IPS DF 4.7 (cell line): ENCODE data around the gene C3orf49.

Experiments used
- DNase-seq: peaks from one replicate; pipeline ENCODE4 v3.0.0-alpha.2; 2013; ENCODE audit warnings: low spot score; ENCODE audit errors: extremely low read depth

The C3orf49 gene

GRCh38 chr3:63819151-63819398 is at the start of gene C3orf49:
C3orf49 (plus strand) TSS chr3:63819299; CDS start chr3:63819472, 173 bp downstream.
- DNase-seq, result no peak

GRCh38 chr3:63774781-63775180 is 44.3 kb upstream of the C3orf49 start:
- DNase-seq, result no peak

- DNase-seq, result no peak
Measured at GRCh38 chr3:63779227-63779626, 39.9 kb upstream of the C3orf49 start.

GRCh38 chr3:63791974-63792373 is 27.1 kb upstream of the C3orf49 start:
- DNase-seq, result no peak

GRCh38 chr3:63795438-63795837 is 23.7 kb upstream of the C3orf49 start:
- DNase-seq, result no peak

GRCh38 chr3:63798544-63798943 is 20.6 kb upstream of the C3orf49 start:
- no peak for DNase-seq

- DNase-seq, result no peak
Measured at GRCh38 chr3:63798949-63799348, 20.1 kb upstream of the C3orf49 start.

GRCh38 chr3:63800097-63800496 is 19.0 kb upstream of the C3orf49 start:
- DNase-seq, result no peak

GRCh38 chr3:63803911-63804310 is 15.2 kb upstream of the C3orf49 start:
- no peak for DNase-seq

- DNase-seq, result no peak
Measured at GRCh38 chr3:63807961-63808565, 11.0 kb upstream of the C3orf49 start.

GRCh38 chr3:63808633-63809032 is 10.5 kb upstream of the C3orf49 start:
- no peak for DNase-seq

GRCh38 chr3:63809607-63810006 is 9.5 kb upstream of the C3orf49 start:
- no peak for DNase-seq

- no peak for DNase-seq
Measured at GRCh38 chr3:63814237-63814636, 4.9 kb upstream of the C3orf49 start.

GRCh38 chr3:63817225-63817624 is 1.9 kb upstream of the C3orf49 start:
- DNase-seq, result no peak

- DNase-seq, result peak; percentile 41
Measured at GRCh38 chr3:63818282-63819150, 583 bp upstream of the C3orf49 start.

GRCh38 chr3:63824309-63824708 is 5.2 kb downstream of the C3orf49 start:
- no peak for DNase-seq

GRCh38 chr3:63830526-63830925 is 11.4 kb downstream of the C3orf49 start:
- no peak for DNase-seq

GRCh38 chr3:63832395-63832794 is 13.3 kb downstream of the C3orf49 start:
- DNase-seq, result no peak

- DNase-seq, result no peak
Measured at GRCh38 chr3:63841704-63842103, 22.6 kb downstream of the C3orf49 start.

- DNase-seq, result no peak
Measured at GRCh38 chr3:63842127-63842526, 23.0 kb downstream of the C3orf49 start.

GRCh38 chr3:63845215-63845614 is 26.1 kb downstream of the C3orf49 start:
- DNase-seq, result no peak

- DNase-seq, result no peak
Measured at GRCh38 chr3:63847718-63848450, 28.8 kb downstream of the C3orf49 start.
